Measurements from ENCODE around the gene GJC2. TPM values are rescaled to one million over a fixed set of nuclear protein-coding genes. Genes with fewer than 3 reads are reported as not detected.

The GJC2 gene
- total RNA-seq, 2 experiments from 2014 or later, result 2.1 to 2.4 TPM

GRCh38 chr1:228123505-228123904, 26.2 kb upstream of the GJC2 start:
- DNase-seq, result no peak
- Mint-ChIP-seq H3K27me3 (peaks cover 11% of the 10 kb centered on the region), H3K27ac (no peak overlapping the region), H3K4me1 (ENCODE audit: low read depth) (no peaks in the 10 kb centered on the region), H3K9me3 (no peaks in the 10 kb centered on the region), H3K4me3 (no peak overlapping the region), H3K36me3 (ENCODE audit: low read depth) (no peaks in the 10 kb centered on the region)
- ATAC-seq (ENCODE audit: poor library complexity), result no peak
- no peaks in the 10 kb centered on the region for H3K4me1 ChIP-seq (ENCODE audit: insufficient read depth, low read length)
- no peaks in the 10 kb centered on the region for H3K36me3 ChIP-seq (ENCODE audit: insufficient read depth, low read length)
- no peak for TF ChIP-seq CTCF (IDR thresholded peaks at IDR 0.05)
- no peaks in the 10 kb centered on the region for H3K9me3 ChIP-seq (ENCODE audit: control insufficient read depth in 1 of 2, insufficient read depth in 1 of 2, low read length in 2 of 2)
- ChIA-PET POLR2A (interaction anchor here (2.1 kb wide), 1 partner anchor 14 kb away, joined by 4 read pairs; no protein-coding TSS in a partner anchor), CTCF (no interaction called here)
- H3K27ac ChIP-seq (ENCODE audit: low read depth in 1 of 2, low read length in 2 of 2), result no peak overlapping the region
- H3K27me3 ChIP-seq (ENCODE audit: control insufficient read depth in 1 of 2, insufficient read depth in 2 of 2, low read length in 2 of 2), result peaks cover 2 to 3% of the 10 kb centered on the region in 2 experiments
- no peak overlapping the region for H3K4me3 ChIP-seq (ENCODE audit: low read length)
- intact Hi-C loops (cut with DNase I, micrococcal nuclease), result no loop called here

GRCh38 chr1:228125185-228125584, 24.5 kb upstream of the GJC2 start:
- ChIA-PET POLR2A (interaction anchor here (2.1 kb wide), 1 partner anchor 15 kb away, joined by 4 read pairs; no protein-coding TSS in a partner anchor), CTCF (no interaction called here)
- H3K36me3 Mint-ChIP-seq (ENCODE audit: low read depth), result no peaks in the 10 kb centered on the region
- H3K4me3 ChIP-seq (ENCODE audit: low read length), result no peak overlapping the region
- no peak overlapping the region for H3K4me3 Mint-ChIP-seq
- ATAC-seq (ENCODE audit: poor library complexity) (no peak), DNase-seq (no peak)
- intact Hi-C loops (cut with DNase I, micrococcal nuclease), result no loop called here
- H3K4me1 Mint-ChIP-seq (ENCODE audit: low read depth), result no peaks in the 10 kb centered on the region
- H3K36me3 ChIP-seq (ENCODE audit: insufficient read depth, low read length), result no peaks in the 10 kb centered on the region
- no peak overlapping the region for H3K27ac Mint-ChIP-seq
- no peak for TF ChIP-seq CTCF (IDR thresholded peaks at IDR 0.05)
- H3K4me1 ChIP-seq (ENCODE audit: insufficient read depth, low read length), result no peaks in the 10 kb centered on the region
- no peak overlapping the region for H3K27ac ChIP-seq (ENCODE audit: low read depth in 1 of 2, low read length in 2 of 2)
- H3K9me3 Mint-ChIP-seq, result no peaks in the 10 kb centered on the region
- no peaks in the 10 kb centered on the region for H3K9me3 ChIP-seq (ENCODE audit: control insufficient read depth in 1 of 2, insufficient read depth in 1 of 2, low read length in 2 of 2)
- peaks cover 16% of the 10 kb centered on the region for H3K27me3 Mint-ChIP-seq
- H3K27me3 ChIP-seq (ENCODE audit: control insufficient read depth in 1 of 2, insufficient read depth in 2 of 2, low read length in 2 of 2), result peaks cover 5 to 6% of the 10 kb centered on the region in 2 experiments

- H3K4me3 ChIP-seq (ENCODE audit: low read length), result no peak overlapping the region
- H3K9me3 ChIP-seq (ENCODE audit: control insufficient read depth in 1 of 2, insufficient read depth in 1 of 2, low read length in 2 of 2), result no peaks in the 10 kb centered on the region
- H3K36me3 Mint-ChIP-seq (ENCODE audit: low read depth), result no peaks in the 10 kb centered on the region
- H3K27me3 Mint-ChIP-seq, result peaks cover 22% of the 10 kb centered on the region
- no peaks in the 10 kb centered on the region for H3K9me3 Mint-ChIP-seq
- DNase-seq (no peak), ATAC-seq (ENCODE audit: poor library complexity) (no peak)
- H3K4me1 Mint-ChIP-seq (ENCODE audit: low read depth), result peaks cover 5% of the 10 kb centered on the region
- no peak for TF ChIP-seq CTCF (IDR thresholded peaks at IDR 0.05)
- H3K27ac Mint-ChIP-seq, result no peak overlapping the region
- peaks cover 4 to 8% of the 10 kb centered on the region in 2 experiments for H3K27me3 ChIP-seq (ENCODE audit: control insufficient read depth in 1 of 2, insufficient read depth in 2 of 2, low read length in 2 of 2)
- H3K36me3 ChIP-seq (ENCODE audit: insufficient read depth, low read length), result no peaks in the 10 kb centered on the region
- CTCF ChIA-PET, result interaction anchor here (5.0 kb wide), 1 partner anchor 35 kb away, joined by 47 read pairs; the partner anchor contains the start of gene IBA57
- H3K4me3 Mint-ChIP-seq, result no peak overlapping the region
- H3K4me1 ChIP-seq (ENCODE audit: insufficient read depth, low read length), result peaks cover 4% of the 10 kb centered on the region
- POLR2A ChIA-PET, result interaction anchor here (0.9 to 1.9 kb wide), 2 partner anchors 12 to 35 kb away, joined by 3 to 14 read pairs; no protein-coding TSS in a partner anchor
- no peak overlapping the region for H3K27ac ChIP-seq (ENCODE audit: low read depth in 1 of 2, low read length in 2 of 2)
- intact Hi-C loops (cut with DNase I, micrococcal nuclease), result loop anchor here (1.0 to 10.0 kb wide), 9 partner anchors 23 to 384 kb away; partner anchors contain the start of genes MRPL55 (in 1 of the 2) and TRIM11 (in 1 of the 2)
Measured at GRCh38 chr1:228131766-228132165, 18.0 kb upstream of the GJC2 start.
